Measurements from ENCODE around the gene CDK17. TPM values are rescaled to one million over a fixed set of nuclear protein-coding genes. Genes with fewer than 3 reads are reported as not detected.

The CDK17 gene
- polyA plus RNA-seq, 2 donors: 6.3 to 6.5 TPM

- H3K36me3 ChIP-seq (ENCODE audit: control insufficient read depth in 2 of 2, insufficient read depth in 2 of 2, low read length in 1 of 2): peaks cover 3 to 7% of the 10 kb centered on the region in 2 donors
- no peaks in the 10 kb centered on the region for H3K9me3 ChIP-seq (ENCODE audit: control insufficient read depth in 2 of 2, insufficient read depth in 1 of 2, low read depth in 1 of 2, low read length in 1 of 2)
- H3K27me3 ChIP-seq (ENCODE audit: control insufficient read depth in 1 of 2, insufficient read depth in 2 of 2, low read length in 2 of 2): no peaks in the 10 kb centered on the region
- WGBS, 2 donors: 79 to 80% methylated on average over 8 of the region's 8 CpGs
- no peak overlapping the region for H3K4me3 ChIP-seq (ENCODE audit: low read depth in 1 of 2, low read length in 2 of 2)
- H3K4me1 ChIP-seq (ENCODE audit: control insufficient read depth in 2 of 2, insufficient read depth in 2 of 2, low read length in 1 of 2): no peaks in the 10 kb centered on the region
- no peak overlapping the region for H3K27ac ChIP-seq (ENCODE audit: low read depth in 2 of 2, low read length in 1 of 2)
Observed at GRCh38 chr12:96271469-96272199, 128.6 kb downstream of the CDK17 start.

DNA sequence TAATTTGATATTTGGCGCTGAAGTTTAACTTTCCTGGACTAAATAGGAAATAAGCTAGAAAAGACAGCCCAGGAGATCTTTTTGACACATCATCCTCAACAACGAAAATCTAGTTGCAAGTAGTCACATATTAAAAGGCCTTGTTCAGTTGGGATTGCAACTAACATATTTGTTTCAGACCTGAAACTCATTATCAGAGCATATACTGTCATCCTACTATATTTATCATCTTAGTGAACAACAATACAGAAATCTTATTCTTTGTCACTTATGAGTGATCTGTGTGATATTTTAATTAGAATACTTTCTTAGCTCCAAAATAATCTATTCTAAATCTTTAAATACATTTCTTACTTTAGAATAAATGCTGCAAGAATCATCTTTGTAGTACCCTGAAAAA, 134.0 kb downstream of the CDK17 start:
- H3K27me3 ChIP-seq (ENCODE audit: control insufficient read depth in 1 of 2, insufficient read depth in 2 of 2, low read length in 2 of 2): no peaks in the 10 kb centered on the region
- no peaks in the 10 kb centered on the region for H3K4me1 ChIP-seq (ENCODE audit: control insufficient read depth in 2 of 2, insufficient read depth in 2 of 2, low read length in 1 of 2)
- H3K4me3 ChIP-seq (ENCODE audit: low read depth in 1 of 2, low read length in 2 of 2): no peak overlapping the region
- no peak overlapping the region for H3K27ac ChIP-seq (ENCODE audit: low read depth in 2 of 2, low read length in 1 of 2)
- H3K36me3 ChIP-seq (ENCODE audit: control insufficient read depth in 2 of 2, insufficient read depth in 2 of 2, low read length in 1 of 2): peaks cover 3 to 7% of the 10 kb centered on the region in 2 donors
- no peaks in the 10 kb centered on the region for H3K9me3 ChIP-seq (ENCODE audit: control insufficient read depth in 2 of 2, insufficient read depth in 1 of 2, low read depth in 1 of 2, low read length in 1 of 2)
- 72 to 81% methylated on average over 2 of the region's 2 CpGs for WGBS, 2 donors

- peaks cover 3 to 7% of the 10 kb centered on the region in 2 donors for H3K36me3 ChIP-seq (ENCODE audit: control insufficient read depth in 2 of 2, insufficient read depth in 2 of 2, low read length in 1 of 2)
- no peaks in the 10 kb centered on the region for H3K27me3 ChIP-seq (ENCODE audit: control insufficient read depth in 1 of 2, insufficient read depth in 2 of 2, low read length in 2 of 2)
- H3K4me1 ChIP-seq (ENCODE audit: control insufficient read depth in 2 of 2, insufficient read depth in 2 of 2, low read length in 1 of 2): no peaks in the 10 kb centered on the region
- H3K27ac ChIP-seq (ENCODE audit: low read depth in 2 of 2, low read length in 1 of 2): no peak overlapping the region
- no peak overlapping the region for H3K4me3 ChIP-seq (ENCODE audit: low read depth in 1 of 2, low read length in 2 of 2)
- 89 to 97% methylated on average over 1 of the region's 1 CpG for WGBS, 2 donors
- H3K9me3 ChIP-seq (ENCODE audit: control insufficient read depth in 2 of 2, insufficient read depth in 1 of 2, low read depth in 1 of 2, low read length in 1 of 2): no peaks in the 10 kb centered on the region
Observed at GRCh38 chr12:96265836-96266235, 134.4 kb downstream of the CDK17 start.

DNA sequence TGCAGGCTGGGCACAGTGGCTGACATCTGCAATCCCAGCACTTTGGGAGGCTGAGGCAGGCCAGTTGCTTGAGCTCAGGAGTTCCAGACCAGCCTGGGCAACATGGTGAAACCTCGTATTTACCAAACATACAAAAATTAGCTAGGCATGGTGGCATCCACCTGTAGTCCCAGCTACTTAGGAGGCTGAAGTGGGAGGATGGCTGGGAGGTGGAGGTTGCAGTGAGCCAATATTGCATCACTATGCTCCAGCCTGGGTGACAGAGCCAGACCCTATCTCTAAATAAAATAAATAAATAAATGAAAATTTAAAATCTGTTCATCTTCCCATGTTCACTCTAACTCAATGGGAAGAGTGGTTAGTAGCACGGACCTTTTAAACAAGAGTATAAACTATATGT, 134.8 kb downstream of the CDK17 start:
- 94 to 96% methylated on average over 2 of the region's 2 CpGs for WGBS, 2 donors
- Histone ChIP-seq H3K9me3 (ENCODE audit: control insufficient read depth in 2 of 2, insufficient read depth in 1 of 2, low read depth in 1 of 2, low read length in 1 of 2) (no peaks in the 10 kb centered on the region), H3K36me3 (ENCODE audit: control insufficient read depth in 2 of 2, insufficient read depth in 2 of 2, low read length in 1 of 2) (peaks cover 3 to 9% of the 10 kb centered on the region in 2 donors), H3K4me3 (ENCODE audit: low read depth in 1 of 2, low read length in 2 of 2) (no peak overlapping the region), H3K27ac (ENCODE audit: low read depth in 2 of 2, low read length in 1 of 2) (no peak overlapping the region), H3K27me3 (ENCODE audit: control insufficient read depth in 1 of 2, insufficient read depth in 2 of 2, low read length in 2 of 2) (no peaks in the 10 kb centered on the region), H3K4me1 (ENCODE audit: control insufficient read depth in 2 of 2, insufficient read depth in 2 of 2, low read length in 1 of 2) (no peaks in the 10 kb centered on the region)

DNA sequence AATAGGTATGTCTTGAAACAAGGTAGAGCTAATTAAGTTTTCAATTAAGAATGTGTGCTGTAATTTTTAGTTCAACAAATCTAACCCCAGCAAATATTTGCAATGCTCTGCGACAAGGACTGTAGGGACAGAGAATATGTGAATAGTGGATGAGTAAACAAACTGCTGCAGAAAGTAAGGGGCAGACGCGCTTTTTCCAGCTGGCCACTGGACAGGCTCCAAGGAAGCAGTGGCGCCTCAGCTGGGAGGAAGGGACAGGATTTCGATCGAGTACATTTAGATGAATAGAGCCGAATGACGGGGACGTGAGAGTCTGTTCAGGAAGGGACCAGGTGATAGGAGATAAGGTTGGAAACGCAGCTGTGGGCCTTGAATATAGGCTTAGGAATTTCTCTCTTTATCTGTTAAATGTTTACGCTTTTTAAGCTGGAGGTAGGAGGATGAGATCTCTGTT, 136.8 kb downstream of the CDK17 start:
- Histone ChIP-seq H3K4me3 (ENCODE audit: low read depth in 1 of 2, low read length in 2 of 2) (no peak overlapping the region), H3K36me3 (ENCODE audit: control insufficient read depth in 2 of 2, insufficient read depth in 2 of 2, low read length in 1 of 2) (peaks cover 3 to 10% of the 10 kb centered on the region in 2 donors), H3K4me1 (ENCODE audit: control insufficient read depth in 2 of 2, insufficient read depth in 2 of 2, low read length in 1 of 2) (peaks cover 0 to 2% of the 10 kb centered on the region in 2 donors), H3K27me3 (ENCODE audit: control insufficient read depth in 1 of 2, insufficient read depth in 2 of 2, low read length in 2 of 2) (no peaks in the 10 kb centered on the region), H3K9me3 (ENCODE audit: control insufficient read depth in 2 of 2, insufficient read depth in 1 of 2, low read depth in 1 of 2, low read length in 1 of 2) (no peaks in the 10 kb centered on the region), H3K27ac (ENCODE audit: low read depth in 2 of 2, low read length in 1 of 2) (no peak overlapping the region)
- 63 to 70% methylated on average over 11 of the region's 11 CpGs for WGBS, 2 donors

DNA sequence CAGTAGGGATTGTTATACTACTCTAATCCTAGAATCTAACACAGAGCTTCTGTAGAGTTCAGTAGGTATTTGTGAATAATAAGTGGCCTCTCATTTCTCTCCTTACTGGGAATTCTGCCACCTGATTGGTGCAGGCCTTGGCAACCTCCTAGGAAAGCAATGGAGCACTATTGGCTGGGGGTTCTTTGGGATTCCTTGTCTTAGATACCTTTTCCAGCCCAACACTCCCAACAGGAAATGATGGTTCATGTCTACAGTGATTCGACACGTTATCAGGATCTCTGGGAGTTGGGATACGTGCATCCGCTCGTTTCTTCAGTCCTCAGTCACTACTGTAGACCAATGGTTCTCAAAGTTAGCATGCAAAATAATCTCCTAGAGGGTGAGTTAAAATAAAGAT, 138.7 kb downstream of the CDK17 start:
- Histone ChIP-seq H3K4me1 (ENCODE audit: control insufficient read depth in 2 of 2, insufficient read depth in 2 of 2, low read length in 1 of 2) (peaks cover 0 to 4% of the 10 kb centered on the region in 2 donors), H3K36me3 (ENCODE audit: control insufficient read depth in 2 of 2, insufficient read depth in 2 of 2, low read length in 1 of 2) (peaks cover 3 to 10% of the 10 kb centered on the region in 2 donors), H3K27me3 (ENCODE audit: control insufficient read depth in 1 of 2, insufficient read depth in 2 of 2, low read length in 2 of 2) (no peaks in the 10 kb centered on the region), H3K9me3 (ENCODE audit: control insufficient read depth in 2 of 2, insufficient read depth in 1 of 2, low read depth in 1 of 2, low read length in 1 of 2) (no peaks in the 10 kb centered on the region), H3K4me3 (ENCODE audit: low read depth in 1 of 2, low read length in 2 of 2) (no peak overlapping the region), H3K27ac (ENCODE audit: low read depth in 2 of 2, low read length in 1 of 2) (no peak overlapping the region)
- 92 to 94% methylated on average over 5 of the region's 5 CpGs for WGBS, 2 donors

GRCh38 chr12:96260644-96261043, 139.6 kb downstream of the CDK17 start:
- H3K4me1 ChIP-seq (ENCODE audit: control insufficient read depth in 2 of 2, insufficient read depth in 2 of 2, low read length in 1 of 2): peaks cover 2 to 4% of the 10 kb centered on the region in 2 donors
- no peak overlapping the region for H3K27ac ChIP-seq (ENCODE audit: low read depth in 2 of 2, low read length in 1 of 2)
- H3K4me3 ChIP-seq (ENCODE audit: low read depth in 1 of 2, low read length in 2 of 2): no peak overlapping the region
- peaks cover 3 to 10% of the 10 kb centered on the region in 2 donors for H3K36me3 ChIP-seq (ENCODE audit: control insufficient read depth in 2 of 2, insufficient read depth in 2 of 2, low read length in 1 of 2)
- 89 to 93% methylated on average over 3 of the region's 3 CpGs for WGBS, 2 donors
- H3K27me3 ChIP-seq (ENCODE audit: control insufficient read depth in 1 of 2, insufficient read depth in 2 of 2, low read length in 2 of 2): no peaks in the 10 kb centered on the region
- no peaks in the 10 kb centered on the region for H3K9me3 ChIP-seq (ENCODE audit: control insufficient read depth in 2 of 2, insufficient read depth in 1 of 2, low read depth in 1 of 2, low read length in 1 of 2)

DNA sequence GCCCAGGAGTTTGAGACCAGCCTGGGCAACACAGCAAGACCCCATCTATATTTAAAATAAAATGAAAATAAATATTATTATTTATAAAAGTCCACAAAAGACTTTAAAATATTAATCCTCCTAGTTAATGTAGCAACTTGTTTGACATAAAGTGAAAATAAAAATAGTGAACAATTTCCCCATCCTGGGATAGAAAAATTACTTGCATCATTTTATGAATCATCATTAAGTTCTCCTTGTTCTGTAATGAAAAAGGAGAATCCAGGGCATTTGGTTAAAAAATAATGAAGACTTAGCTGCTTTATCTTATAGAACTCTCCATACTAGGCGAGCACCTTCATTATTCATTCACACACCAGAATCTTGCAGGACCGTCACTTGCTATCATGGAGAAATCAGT, 140.0 kb downstream of the CDK17 start:
- WGBS, 2 donors: 96 to 97% methylated on average over 2 of the region's 2 CpGs
- peaks cover 2 to 4% of the 10 kb centered on the region in 2 donors for H3K4me1 ChIP-seq (ENCODE audit: control insufficient read depth in 2 of 2, insufficient read depth in 2 of 2, low read length in 1 of 2)

DNA sequence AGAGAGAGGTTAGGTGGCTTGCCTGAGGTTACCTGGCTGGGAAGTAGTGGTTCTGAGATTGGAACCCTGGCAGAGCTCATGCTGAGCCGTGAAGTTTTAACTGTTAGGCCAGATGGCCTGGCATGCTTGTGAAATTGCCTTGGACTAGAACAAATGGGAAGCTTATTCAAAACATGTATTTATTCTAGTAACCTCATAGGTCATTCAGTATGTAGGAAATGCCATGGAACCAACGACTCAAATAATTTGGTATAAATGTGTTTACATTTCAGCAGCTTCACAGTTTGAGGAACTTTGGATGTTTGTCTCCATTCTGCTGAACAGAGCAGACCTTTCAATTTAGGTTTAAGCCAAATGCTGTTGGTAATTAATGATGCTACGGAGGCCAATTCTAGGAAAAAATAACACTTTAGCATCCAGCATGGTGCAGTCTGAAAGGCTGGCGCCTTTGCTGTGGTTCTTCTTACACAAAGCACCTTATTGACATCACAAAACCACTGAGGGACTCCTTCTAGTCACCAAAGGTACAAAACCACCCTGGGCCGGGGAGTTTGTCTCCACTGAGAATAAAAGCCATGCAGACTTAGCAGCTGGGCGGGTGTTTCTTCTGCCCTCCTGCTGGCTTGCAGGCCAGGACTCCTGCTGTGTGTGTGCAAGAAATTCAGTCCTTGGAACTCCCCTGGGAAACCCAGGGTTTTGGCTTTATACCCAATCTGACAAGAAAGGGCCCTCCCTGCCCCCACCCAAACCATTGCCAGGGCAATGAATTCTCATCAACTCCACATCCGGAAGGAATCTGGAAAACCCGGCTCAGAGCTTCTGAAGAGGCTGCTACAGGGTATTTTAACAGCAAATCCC, 141.9 kb downstream of the CDK17 start:
- WGBS, 2 donors: 41% methylated on average over 8 of the region's 8 CpGs
- H3K36me3 ChIP-seq (ENCODE audit: control insufficient read depth in 2 of 2, insufficient read depth in 2 of 2, low read length in 1 of 2): peaks cover 3 to 8% of the 10 kb centered on the region in 2 donors
- no peak overlapping the region for H3K4me3 ChIP-seq (ENCODE audit: low read depth in 1 of 2, low read length in 2 of 2)
- H3K4me1 ChIP-seq (ENCODE audit: control insufficient read depth in 2 of 2, insufficient read depth in 2 of 2, low read length in 1 of 2): peaks cover 2 to 4% of the 10 kb centered on the region in 2 donors
- H3K9me3 ChIP-seq (ENCODE audit: control insufficient read depth in 2 of 2, insufficient read depth in 1 of 2, low read depth in 1 of 2, low read length in 1 of 2): no peaks in the 10 kb centered on the region
- H3K27ac ChIP-seq (ENCODE audit: low read depth in 2 of 2, low read length in 1 of 2): peak overlapping the region; percentile 9 to 38
- H3K27me3 ChIP-seq (ENCODE audit: control insufficient read depth in 1 of 2, insufficient read depth in 2 of 2, low read length in 2 of 2): no peaks in the 10 kb centered on the region

More for the DNA sequence above, 140.0 kb downstream of the CDK17 start:
- Histone ChIP-seq H3K9me3 (ENCODE audit: control insufficient read depth in 2 of 2, insufficient read depth in 1 of 2, low read depth in 1 of 2, low read length in 1 of 2) (no peaks in the 10 kb centered on the region), H3K27ac (ENCODE audit: low read depth in 2 of 2, low read length in 1 of 2) (no peak overlapping the region), H3K27me3 (ENCODE audit: control insufficient read depth in 1 of 2, insufficient read depth in 2 of 2, low read length in 2 of 2) (no peaks in the 10 kb centered on the region), H3K4me3 (ENCODE audit: low read depth in 1 of 2, low read length in 2 of 2) (no peak overlapping the region), H3K36me3 (ENCODE audit: control insufficient read depth in 2 of 2, insufficient read depth in 2 of 2, low read length in 1 of 2) (peaks cover 3 to 10% of the 10 kb centered on the region in 2 donors)

Data from esophagus (tissue), 2 donors.